Thyroid gland (tissue), 4 donors: ENCODE data around the gene ARHGAP11B.
"Not testable (repeated sequence)": the region's sequence is repeated elsewhere in the genome, so short reads cannot be mapped to it uniquely, and the experiment has no call there.

Experiments
- DNase-seq, 2 donors: peaks; one replicate each; pipeline ENCODE4 v3.0.0-alpha.2; 2019
- H3K27ac ChIP-seq, 3 donors: fragments of 200-600 bp; sonication (generic); 1 replicate in 2 of 3; 2 replicates in 1 of 3; pipeline ENCODE4 v1.5.1; 2016 to 2019; ENCODE audit warnings: mild to moderate bottlenecking in 1 of 3, moderate library complexity in 1 of 3
- H3K27me3 ChIP-seq: fragments of 200-600 bp; sonication (generic); one replicate; pipeline ENCODE4 v1.5.1; 2019
- H3K36me3 ChIP-seq, 2 donors: fragments of 200-600 bp; sonication (generic); one replicate each; pipeline ENCODE4 v1.5.1; 2016 to 2019
- H3K4me1 ChIP-seq, 2 donors: fragments of 200-600 bp; sonication (generic); one replicate each; pipeline ENCODE4 v1.5.1; 2017 to 2019
- H3K4me3 ChIP-seq, 3 donors: fragments of 200-600 bp; sonication (generic); replicated peaks in 1 of 3; 1 replicate in 2 of 3; 2 replicates in 1 of 3; pipeline ENCODE4 v1.5.1; 2016; ENCODE audit warnings: mild to moderate bottlenecking in 1 of 3
- H3K9me3 ChIP-seq: fragments of 200-600 bp; sonication (generic); one replicate; pipeline ENCODE4 v1.5.1; 2017
- CTCF ChIP-seq, 6 experiments: fragments of 200-600 bp in 3 of 6; fragments of 450-650 bp in 3 of 6; sonication (generic) in 3 of 6; IDR thresholded peaks; one replicate each; pipeline ENCODE4 v1.5.1; 2016 to 2019; ENCODE audit warnings: antibody characterized with exemption in 6 of 6, mild to moderate bottlenecking in 2 of 6, inconsistent platforms in 1 of 6, moderate library complexity in 1 of 6
- POLR2A ChIP-seq, 2 donors: fragments of 450-650 bp; IDR thresholded peaks; one replicate each; pipeline ENCODE4 v1.6.1; 2017; ENCODE audit warnings: antibody characterized with exemption in 2 of 2, mild to moderate bottlenecking in 2 of 2, moderate library complexity in 1 of 2
- WGBS, 2 donors: methylation state at CpG; one replicate each; pipeline ENCODE4 v1.1.5; 2017; 5-methylcytosine and 5-hydroxymethylcytosine counted together
- intact Hi-C: fragments of 100-400 bp; cut with DNase I; formaldehyde crosslinking; loops from one replicate; pipeline ENCODE4 v1.15.1; 2023

ARHGAP11B gene

GRCh38 chr15:30650012-30650929 lies 24.3 kb downstream of the ARHGAP11B start:
- no peak overlapping the region for H3K27ac ChIP-seq
- no peaks in the 10 kb centered on the region for H3K27me3 ChIP-seq
- no peaks in the 10 kb centered on the region for H3K4me1 ChIP-seq
- TF ChIP-seq POLR2A (IDR thresholded peaks at IDR 0.05) (no peak), CTCF (IDR thresholded peaks at IDR 0.05) (no peak)
- no peaks in the 10 kb centered on the region for H3K36me3 ChIP-seq
- 92 to 93% methylated on average over 5 of the region's 5 CpGs for WGBS, 2 donors
- intact Hi-C loops = no loop called here
- no peaks in the 10 kb centered on the region for H3K9me3 ChIP-seq
- no peak overlapping the region for H3K4me3 ChIP-seq
- no peak for DNase-seq

- TF ChIP-seq CTCF (IDR thresholded peaks at IDR 0.05) = peak in 3 of 6 experiments; percentile 43 to 62 (median 47)
- 29 to 76% methylated on average over 1 of the region's 1 CpG for WGBS, 2 donors
- intact Hi-C loops = not testable (repeated sequence)
These were observed 35.2 kb downstream of the ARHGAP11B start for GRCh38 chr15:30661154-30661553.

GRCh38 chr15:30669621-30670020 lies 43.7 kb downstream of the ARHGAP11B start:
- 80 to 86% methylated on average over 4 of the region's 4 CpGs for WGBS, 2 donors
- intact Hi-C loops, H3K27ac ChIP-seq, H3K9me3 ChIP-seq, H3K4me3 ChIP-seq, H3K27me3 ChIP-seq, H3K4me1 ChIP-seq, H3K36me3 ChIP-seq: not testable (repeated sequence)
- DNase-seq = peak in 1 of 2 donors; percentile 3

More at GRCh38 chr15:30661154-30661553, 35.2 kb downstream of the ARHGAP11B start:
- not testable (repeated sequence) for H3K4me1 ChIP-seq, H3K4me3 ChIP-seq, H3K36me3 ChIP-seq, H3K27me3 ChIP-seq, DNase-seq, H3K27ac ChIP-seq, H3K9me3 ChIP-seq

GRCh38 chr15:30670056-30670455 lies 44.1 kb downstream of the ARHGAP11B start:
- WGBS, 2 donors = 56 to 71% methylated on average over 2 of the region's 2 CpGs
- TF ChIP-seq CTCF (IDR thresholded peaks at IDR 0.05) = no peak
- no peak for TF ChIP-seq POLR2A (IDR thresholded peaks at IDR 0.05)
- Histone ChIP-seq H3K27me3 (no peaks in the 10 kb centered on the region), H3K4me3 (no peak overlapping the region), H3K36me3 (no peaks in the 10 kb centered on the region), H3K9me3 (no peaks in the 10 kb centered on the region), H3K27ac (no peak overlapping the region), H3K4me1 (no peaks in the 10 kb centered on the region)
- intact Hi-C loops = no loop called here
- no peak for DNase-seq

GRCh38 chr15:30671309-30671708 lies 45.4 kb downstream of the ARHGAP11B start:
- 90 to 100% methylated on average over 1 of the region's 1 CpG for whole genome bisulfite sequencing, 2 donors
- intact Hi-C loops = no loop called here
- H3K27me3 ChIP-seq = no peaks in the 10 kb centered on the region
- H3K27ac ChIP-seq = no peak overlapping the region
- DNase-seq = no peak
- no peaks in the 10 kb centered on the region for H3K9me3 ChIP-seq
- no peaks in the 10 kb centered on the region for H3K4me1 ChIP-seq
- TF ChIP-seq POLR2A (IDR thresholded peaks at IDR 0.05) (no peak), CTCF (IDR thresholded peaks at IDR 0.05) (no peak)
- no peaks in the 10 kb centered on the region for H3K36me3 ChIP-seq
- H3K4me3 ChIP-seq = no peak overlapping the region
